H1 (cell line): ENCODE results near the gene ZRANB1. TPM values are rescaled to one million over a fixed set of nuclear protein-coding genes. Genes with fewer than 3 reads are reported as not detected.

ENCODE experiments used
- CTCF ChIA-PET: fragments of 300-600 bp; sonication (Branson Sonifier 250); formaldehyde crosslinking; loops from one replicate; lab custom pipeline; 2021; ENCODE audit not compliant: partially characterized antibody; lab: Charles Lee
- POLR2A ChIA-PET: fragments of 300-600 bp; sonication (Branson Sonifier 250); formaldehyde crosslinking; loops from one replicate; lab custom pipeline; 2021; ENCODE audit warnings: inconsistent platforms; ENCODE audit not compliant: partially characterized antibody; lab: Charles Lee
- DNase-seq, 2 experiments: peaks; one replicate each; pipeline versions ENCODE4 v3.0.0 to v3.0.0-alpha.2; 2010 to 2022; ENCODE audit warnings: low spot score in 2 of 2, low read depth in 1 of 2, mixed read lengths in 1 of 2
- FAIRE-seq: peaks from 2 replicates; lab custom pipeline; 2011; peaks lifted over from hg19 to GRCh38; lab: Jason Lieb, UNC
- H2AFZ ChIP-seq: 2 replicates; pipeline ENCODE4 v1.8.1; 2012; ENCODE audit warnings: low read length, inconsistent platforms
- H2AK5ac ChIP-seq: 2 replicates; pipeline ENCODE4 v1.6.1; 2013; ENCODE audit warnings: low read depth, low read length
- H2BK120ac ChIP-seq: replicated peaks from 2 replicates; pipeline ENCODE3; 2013; ENCODE audit warnings: low read depth, low read length, inconsistent platforms
- H2BK12ac ChIP-seq: 2 replicates; pipeline ENCODE4 v1.6.1; 2013; ENCODE audit warnings: low read depth, low read length
- H2BK15ac ChIP-seq: 2 replicates; pipeline ENCODE4 v1.6.1; 2013; ENCODE audit warnings: low read length
- H2BK20ac ChIP-seq: 2 replicates; pipeline ENCODE4 v1.6.1; 2013; ENCODE audit warnings: low read length
- H2BK5ac ChIP-seq: 2 replicates; pipeline ENCODE4 v1.6.1; 2013; ENCODE audit warnings: low read depth, low read length
- H3K14ac ChIP-seq: 2 replicates; pipeline ENCODE4 v1.6.1; 2013; ENCODE audit warnings: inconsistent platforms; ENCODE audit not compliant: insufficient read length
- H3K18ac ChIP-seq: 2 replicates; pipeline ENCODE4 v1.6.1; 2013; ENCODE audit warnings: low read length; ENCODE audit errors: extremely low read depth
- H3K23ac ChIP-seq: 2 replicates; pipeline ENCODE4 v1.6.1; 2013; ENCODE audit warnings: inconsistent platforms; ENCODE audit not compliant: insufficient read length
- H3K23me2 ChIP-seq: 2 replicates; pipeline ENCODE4 v1.6.1; 2013; ENCODE audit warnings: low read depth, low read length
- H3K27ac ChIP-seq: 2 replicates; pipeline ENCODE4 v1.6.1; 2011; ENCODE audit warnings: low read depth, low read length, inconsistent platforms
- H3K27me3 ChIP-seq, 4 experiments: replicated peaks in 1 of 4; 1 replicate in 1 of 4; 2 replicates in 3 of 4; pipeline versions ENCODE4 v1.6.1 to v1.8.1; 2011 to 2013; ENCODE audit warnings: low read length in 3 of 4, mild to moderate bottlenecking in 3 of 4, inconsistent platforms in 2 of 4, mixed read lengths in 2 of 4, moderate library complexity in 1 of 4; ENCODE audit not compliant: control insufficient read depth in 3 of 4, insufficient read depth in 3 of 4; ENCODE audit errors: extremely low read depth in 1 of 4
- H3K36me3 ChIP-seq, 4 experiments: 2 replicates each; pipeline versions ENCODE4 v1.6.1 to v1.8.1; 2011 to 2013; ENCODE audit warnings: mild to moderate bottlenecking in 4 of 4, low read length in 3 of 4, moderate library complexity in 2 of 4, control low read depth in 1 of 4, inconsistent platforms in 1 of 4; ENCODE audit not compliant: insufficient read depth in 4 of 4, control insufficient read depth in 2 of 4
- H3K4ac ChIP-seq: replicated peaks from 2 replicates; pipeline ENCODE3; 2013; ENCODE audit warnings: low read length, low read depth, mixed read lengths, inconsistent platforms; ENCODE audit not compliant: insufficient read length
- H3K4me1 ChIP-seq, 4 experiments: replicated peaks in 1 of 4; 1 replicate in 1 of 4; 2 replicates in 3 of 4; pipeline versions ENCODE4 v1.6.1 to v1.8.1; 2011 to 2013; ENCODE audit warnings: low read length in 3 of 4, inconsistent platforms in 2 of 4, mixed read lengths in 1 of 4; ENCODE audit not compliant: insufficient read depth in 4 of 4, control insufficient read depth in 3 of 4
- H3K4me2 ChIP-seq, 2 experiments: 2 replicates each; pipeline versions ENCODE4 v1.6.1 to v1.8.1; 2011 to 2013; ENCODE audit warnings: low read depth in 2 of 2, low read length in 2 of 2, control low read depth in 1 of 2, inconsistent platforms in 1 of 2, mild to moderate bottlenecking in 1 of 2; ENCODE audit not compliant: insufficient read depth in 1 of 2
- H3K4me3 ChIP-seq, 4 experiments: fragments of 200-600, 300-600 bp in 1 of 4; sonication (generic), shearing (Covaris generic), sonication (Bioruptor Twin) in 1 of 4; 2 replicates each; pipeline versions ENCODE4 v1.5.1 to v1.8.1; 2011 to 2016; ENCODE audit warnings: low read length in 4 of 4, low read depth in 3 of 4, control low read depth in 2 of 4, inconsistent platforms in 2 of 4, mild to moderate bottlenecking in 2 of 4, mixed read lengths in 1 of 4, moderate library complexity in 1 of 4; ENCODE audit not compliant: insufficient read depth in 2 of 4; ENCODE audit errors: extremely low read depth in 1 of 4
- H3K56ac ChIP-seq: replicated peaks from 2 replicates; pipeline ENCODE3; 2013; ENCODE audit warnings: low read depth, mild to moderate bottlenecking, mixed read lengths, low read length, inconsistent platforms; ENCODE audit not compliant: insufficient read length
- H3K79me1 ChIP-seq: 2 replicates; pipeline ENCODE4 v1.6.1; 2013; ENCODE audit warnings: low read depth, low read length, control low read depth
- H3K79me2 ChIP-seq, 2 experiments: 2 replicates each; pipeline versions ENCODE4 v1.6.1 to v1.8.1; 2012 to 2013; ENCODE audit warnings: low read length in 2 of 2, mild to moderate bottlenecking in 2 of 2, inconsistent platforms in 1 of 2; ENCODE audit not compliant: insufficient read depth in 2 of 2, control insufficient read depth in 1 of 2
- H3K9ac ChIP-seq, 4 experiments: replicated peaks in 1 of 4; 1 replicate in 1 of 4; 2 replicates in 3 of 4; pipeline versions ENCODE4 v1.6.1 to v1.8.1; 2011 to 2013; ENCODE audit warnings: low read depth in 3 of 4, low read length in 3 of 4, control low read depth in 2 of 4, mild to moderate bottlenecking in 2 of 4, moderate library complexity in 2 of 4, inconsistent platforms in 1 of 4; ENCODE audit errors: extremely low read depth in 1 of 4
- H3K9me3 ChIP-seq, 2 experiments: 2 replicates each; pipeline versions ENCODE4 v1.6.1 to v1.8.1; 2012 to 2013; ENCODE audit warnings: mild to moderate bottlenecking in 2 of 2, moderate library complexity in 2 of 2, control low read depth in 1 of 2, inconsistent platforms in 1 of 2, low read depth in 1 of 2, low read length in 1 of 2, mixed read lengths in 1 of 2; ENCODE audit not compliant: insufficient read depth in 2 of 2
- H4K20me1 ChIP-seq, 2 experiments: replicated peaks in 1 of 2; 2 replicates each; pipeline versions ENCODE3 to v1.8.1; 2011 to 2013; ENCODE audit warnings: inconsistent platforms in 2 of 2, low read length in 2 of 2, mild to moderate bottlenecking in 1 of 2; ENCODE audit not compliant: insufficient read depth in 2 of 2, control insufficient read depth in 1 of 2
- H4K5ac ChIP-seq: 2 replicates; pipeline ENCODE4 v1.6.1; 2013; ENCODE audit warnings: low read length, low read depth, mixed read lengths, inconsistent platforms; ENCODE audit not compliant: insufficient read length
- H4K8ac ChIP-seq: 2 replicates; pipeline ENCODE4 v1.8.0; 2013; ENCODE audit warnings: mild to moderate bottlenecking, moderate library complexity, low read length, inconsistent platforms; ENCODE audit not compliant: insufficient read depth; ENCODE audit errors: extremely low read depth
- H4K91ac ChIP-seq: replicated peaks from 2 replicates; pipeline ENCODE3; 2013; ENCODE audit warnings: low read length, mixed read lengths, inconsistent platforms; ENCODE audit not compliant: insufficient read length
- BCL11A ChIP-seq, 2 experiments: IDR thresholded peaks; one replicate each; pipeline ENCODE4 v1.6.1; 2011; ENCODE audit warnings: low read depth in 2 of 2, low read length in 2 of 2, mild to moderate bottlenecking in 2 of 2
- PHF8 ChIP-seq: fragments of 200-600 bp; sonication (generic); conservative IDR thresholded peaks from 2 replicates; pipeline ENCODE4 v1.7.1; 2012; ENCODE audit warnings: low read depth, mild to moderate bottlenecking, inconsistent platforms, low read length, moderate library complexity
- SAP30 ChIP-seq: fragments of 300-600 bp; sonication (generic); IDR thresholded peaks from 2 replicates; pipeline ENCODE4 v1.7.1; 2012; ENCODE audit warnings: low read length, moderate library complexity, mild to moderate bottlenecking, inconsistent platforms; ENCODE audit not compliant: insufficient read depth, insufficient replicate concordance
- TCF12 ChIP-seq: IDR thresholded peaks from 2 replicates; pipeline ENCODE4 v1.6.1; 2011; ENCODE audit warnings: low read depth, mild to moderate bottlenecking, low read length
- YY1 ChIP-seq: IDR thresholded peaks from 2 replicates; pipeline ENCODE4 v1.6.1; 2011; ENCODE audit warnings: low read depth, mild to moderate bottlenecking, low read length
- ZNF274 ChIP-seq: IDR thresholded peaks from 2 replicates; pipeline ENCODE4 v1.7.0; 2012; ENCODE audit warnings: low read length, borderline replicate concordance; ENCODE audit errors: extremely low read depth
- WGBS, 2 experiments: shearing (Covaris generic) in 1 of 2; methylation state at CpG; one replicate each; pipeline versions ENCODE4 v1.1.6 to v1.1.7; 2013 to 2015; ENCODE audit warnings: low lambda C conversion rate in 2 of 2, mixed read lengths in 2 of 2, inconsistent platforms in 1 of 2, low coverage in 1 of 2, missing lambda C conversion rate in 1 of 2; ENCODE audit not compliant: insufficient replicate concordance in 2 of 2, insufficient coverage in 1 of 2, insufficient read length in 1 of 2; ENCODE audit errors: extremely low coverage in 1 of 2, missing lambda C conversion rate in 1 of 2; 5-methylcytosine and 5-hydroxymethylcytosine counted together
- polyA plus RNA-seq, 7 experiments: library from polyadenylated mRNA; depleted of rRNA in 3 of 7; stranded (reverse) in 5 of 7; unstranded in 2 of 7; fragments of >200 nt in 5 of 7; fragments of 200-250 nt in 2 of 7; gene quantifications; 1 replicate in 5 of 7; 2 replicates in 1 of 7; 4 replicates in 1 of 7; pipeline versions ENCODE4 v1.2.1 to v1.2.3, GENCODE V29; 2011 to 2013; ENCODE audit warnings: missing spikeins in 2 of 7, mixed read lengths in 2 of 7
- total RNA-seq: library from RNA; stranded (reverse); fragmentation: NEBNext Ultra II Directional; extraction: Animal tissue kit (Norgen Biotek cat#: 25700); gene quantifications from 2 replicates; pipeline ENCODE4 v1.2.1, GENCODE V29; 2021

The ZRANB1 gene
- total and polyA plus RNA-seq, 2 of the 8 experiments (the other 6 are each of a cell fraction or from before 2014, with no cell fraction given) = 6.1 to 19.9 TPM

GRCh38 chr10:124912101-124912886, 29.6 kb upstream of the ZRANB1 start:
- no peak overlapping the region for H2BK15ac ChIP-seq
- no peak overlapping the region for H4K91ac ChIP-seq
- peaks cover 0 to 6% of the 10 kb centered on the region in 2 experiments; a peak in 1 of 4 replicates for H3K79me2 ChIP-seq
- TF ChIP-seq ZNF274 = no peak
- TF ChIP-seq TCF12 = no peak
- no peak for TF ChIP-seq BCL11A (IDR thresholded peaks at IDR 0.05; ENCODE audit: low read depth in 2 of 2, low read length in 2 of 2)
- no peak for TF ChIP-seq SAP30
- TF ChIP-seq PHF8 = no peak
- TF ChIP-seq YY1 = no peak
- peak overlapping the region; percentile 72 for H3K23ac ChIP-seq
- no peaks in the 10 kb centered on the region for H3K4me1 ChIP-seq
- H2BK12ac ChIP-seq = no peak overlapping the region
- H3K27me3 ChIP-seq = no peaks in the 10 kb centered on the region
- H3K79me1 ChIP-seq = no peaks in the 10 kb centered on the region
- CTCF ChIA-PET = interaction anchor here (0.6 kb wide), 3 partner anchors 14 to 96 kb away, joined by 3 to 4 read pairs (median 3); no protein-coding TSS in a partner anchor
- no peak overlapping the region for H2BK20ac ChIP-seq
- H3K4me3 ChIP-seq = no peak overlapping the region
- no peak overlapping the region for H3K56ac ChIP-seq
- H3K9me3 ChIP-seq = no peaks in the 10 kb centered on the region
- WGBS, 2 experiments = 92% methylated on average over 5 of the region's 5 CpGs; no CpG with 5 or more reads in 1 of the 2 experiments
- no peak overlapping the region for H2AFZ ChIP-seq
- no peak for DNase-seq
- H4K8ac ChIP-seq = no peak overlapping the region
- H4K20me1 ChIP-seq = no peaks in the 10 kb centered on the region
- H3K18ac ChIP-seq = no peak overlapping the region
- H2BK5ac ChIP-seq = no peak overlapping the region
- H2AK5ac ChIP-seq = no peak overlapping the region
- no peak overlapping the region for H3K4ac ChIP-seq
- H3K23me2 ChIP-seq = no peaks in the 10 kb centered on the region; the same call in 1 of the 2 replicates
- POLR2A ChIA-PET = interaction anchor here (0.6 kb wide), 1 partner anchor 208 kb away, joined by 4 read pairs; no protein-coding TSS in a partner anchor
- H4K5ac ChIP-seq = no peak overlapping the region
- H3K4me2 ChIP-seq = no peak overlapping the region
- FAIRE-seq = no peak
- H3K9ac ChIP-seq = no peak overlapping the region
- H2BK120ac ChIP-seq = no peak overlapping the region
- no peaks in the 10 kb centered on the region for H3K36me3 ChIP-seq
- H3K14ac ChIP-seq = no peak overlapping the region
- H3K27ac ChIP-seq = no peak overlapping the region
